Glutamatergic neuron (in vitro differentiated cells): Measurements from ENCODE around the gene PRSS12. TPM values are rescaled to one million over a fixed set of nuclear protein-coding genes. Genes with fewer than 3 reads are reported as not detected.

ENCODE experiments used
- DNase-seq: peaks from one replicate; pipeline ENCODE4 v3.0.0; 2022
- H3K27ac Mint-ChIP-seq: one replicate; pipeline ENCODE4 v1.8.0; 2020; ENCODE audit warnings: mild to moderate bottlenecking, mixed read lengths, inconsistent platforms; ENCODE audit not compliant: unreplicated experiment
- H3K27me3 Mint-ChIP-seq: one replicate; pipeline ENCODE4 v1.8.0; 2020; ENCODE audit warnings: mild to moderate bottlenecking, moderate library complexity, mixed read lengths, inconsistent platforms; ENCODE audit not compliant: unreplicated experiment
- H3K36me3 Mint-ChIP-seq: one replicate; pipeline ENCODE4 v1.8.0; 2020; ENCODE audit warnings: mild to moderate bottlenecking, mixed read lengths, inconsistent platforms; ENCODE audit not compliant: unreplicated experiment
- H3K4me1 Mint-ChIP-seq: one replicate; pipeline ENCODE4 v1.8.0; 2020; ENCODE audit warnings: mild to moderate bottlenecking, low read depth, mixed read lengths, inconsistent platforms; ENCODE audit not compliant: unreplicated experiment
- H3K4me3 Mint-ChIP-seq: one replicate; pipeline ENCODE4 v1.8.0; 2020; ENCODE audit warnings: mild to moderate bottlenecking, mixed read lengths, inconsistent platforms; ENCODE audit not compliant: unreplicated experiment
- H3K9me3 Mint-ChIP-seq: one replicate; pipeline ENCODE4 v1.8.0; 2020; ENCODE audit warnings: mild to moderate bottlenecking, moderate library complexity, mixed read lengths, inconsistent platforms; ENCODE audit not compliant: unreplicated experiment
- CTCF ChIP-seq: fragments of 200-600 bp; sonication (generic); IDR thresholded peaks from one replicate; pipeline ENCODE4 v1.5.0; 2021; ENCODE audit not compliant: partially characterized antibody, unreplicated experiment
- total RNA-seq: library from RNA; stranded (reverse); fragmentation: NEBNext Ultra II Directional; extraction: Animal tissue kit (Norgen Biotek cat#: 25700); gene quantifications from one replicate; pipeline ENCODE4 v1.2.1, GENCODE V29; 2021; ENCODE audit not compliant: unreplicated experiment

The PRSS12 gene
- total RNA-seq, 1 donor from 2014 or later, result 113 TPM

GRCh38 chr4:118281611-118282442 is 71.0 kb downstream of the PRSS12 start:
- Mint-ChIP-seq H3K27me3 (peaks cover 6% of the 10 kb centered on the region), H3K27ac (peak overlapping the region; percentile 88), H3K36me3 (no peaks in the 10 kb centered on the region), H3K4me1 (peaks cover 28% of the 10 kb centered on the region), H3K4me3 (peak overlapping the region; percentile 78), H3K9me3 (peaks cover 5% of the 10 kb centered on the region)
- DNase-seq, result peak; percentile 43
- no peak for TF ChIP-seq CTCF

- no peaks in the 10 kb centered on the region for H3K36me3 Mint-ChIP-seq
- H3K4me1 Mint-ChIP-seq, result peaks cover 28% of the 10 kb centered on the region
- peak overlapping the region; percentile 88 for H3K27ac Mint-ChIP-seq
- peak; percentile 52 for TF ChIP-seq CTCF
- H3K9me3 Mint-ChIP-seq, result peaks cover 5% of the 10 kb centered on the region
- DNase-seq, result peak; percentile 57
- H3K27me3 Mint-ChIP-seq, result peaks cover 6% of the 10 kb centered on the region
- H3K4me3 Mint-ChIP-seq, result peak overlapping the region; percentile 90
These were observed 72.1 kb downstream of the PRSS12 start for GRCh38 chr4:118280501-118281218.

- DNase-seq, result no peak
- Mint-ChIP-seq H3K27ac (peak overlapping the region; percentile 97), H3K36me3 (no peaks in the 10 kb centered on the region), H3K9me3 (peaks cover 5% of the 10 kb centered on the region), H3K4me1 (peaks cover 28% of the 10 kb centered on the region), H3K27me3 (peaks cover 6% of the 10 kb centered on the region), H3K4me3 (peak overlapping the region; percentile 90)
- no peak for TF ChIP-seq CTCF
These were observed 72.8 kb downstream of the PRSS12 start for GRCh38 chr4:118279920-118280432.

- peak overlapping the region; percentile 90 for H3K4me3 Mint-ChIP-seq
- peaks cover 28% of the 10 kb centered on the region for H3K4me1 Mint-ChIP-seq
- no peak for TF ChIP-seq CTCF
- peak overlapping the region; percentile 97 for H3K27ac Mint-ChIP-seq
- no peak for DNase-seq
- H3K9me3 Mint-ChIP-seq, result peaks cover 5% of the 10 kb centered on the region
- H3K27me3 Mint-ChIP-seq, result peaks cover 6% of the 10 kb centered on the region
- H3K36me3 Mint-ChIP-seq, result no peaks in the 10 kb centered on the region
These were observed 73.5 kb downstream of the PRSS12 start for GRCh38 chr4:118279328-118279727.
